HG02759 (cell line): ENCODE measurements around the gene ZNF805.
"Not testable (repeated sequence)": the region's sequence is repeated elsewhere in the genome, so short reads cannot be mapped to it uniquely, and the experiment has no call there.

Experiments used
- ATAC-seq: cut with Tn5 transposase; IDR thresholded peaks from one replicate; pipeline ENCODE4 v1.9.1; 2021; ENCODE audit warnings: mild to moderate bottlenecking, moderate library complexity; ENCODE audit not compliant: unreplicated experiment

Gene ZNF805

GRCh38 chr19:57240311-57241090, at the start of gene ZNF805:
Gene ZNF805 (plus strand): TSS chr19:57240632. CDS start chr19:57240892, 260 bp downstream.
- peak; percentile 97 for ATAC-seq

GRCh38 chr19:57191141-57192076, 49.0 kb upstream of the ZNF805 start, which contains the start of gene ZNF264:
Gene ZNF264 (plus strand): TSS chr19:57191500. CDS start chr19:57191914, 414 bp downstream.
- peak; percentile 94 for ATAC-seq

- no peak for ATAC-seq
Measured at GRCh38 chr19:57192077-57192420, 48.4 kb upstream of the ZNF805 start.

GRCh38 chr19:57192993-57193392, 47.4 kb upstream of the ZNF805 start:
- ATAC-seq: no peak

- not testable (repeated sequence) for ATAC-seq
Measured at GRCh38 chr19:57197874-57198273, 42.6 kb upstream of the ZNF805 start.

- ATAC-seq: no peak
Measured at GRCh38 chr19:57202160-57202559, 38.3 kb upstream of the ZNF805 start.

GRCh38 chr19:57210381-57210780, 30.1 kb upstream of the ZNF805 start:
- no peak for ATAC-seq

- ATAC-seq: no peak
Measured at GRCh38 chr19:57212109-57212508, 28.3 kb upstream of the ZNF805 start.

GRCh38 chr19:57227502-57227901, 12.9 kb upstream of the ZNF805 start:
- no peak for ATAC-seq

GRCh38 chr19:57231686-57232085, 8.7 kb upstream of the ZNF805 start:
- ATAC-seq: no peak

- no peak for ATAC-seq
Measured at GRCh38 chr19:57233207-57233606, 7.2 kb upstream of the ZNF805 start.

GRCh38 chr19:57239982-57240310, 486 bp upstream of the ZNF805 start:
- no peak for ATAC-seq

- no peak for ATAC-seq
Measured at GRCh38 chr19:57241176-57241575, 744 bp downstream of the ZNF805 start.

- no peak for ATAC-seq
Measured at GRCh38 chr19:57242821-57243220, 2.4 kb downstream of the ZNF805 start.

- no peak for ATAC-seq
Measured at GRCh38 chr19:57244513-57244912, 4.1 kb downstream of the ZNF805 start.

- no peak for ATAC-seq
Measured at GRCh38 chr19:57245066-57245465, 4.6 kb downstream of the ZNF805 start.

GRCh38 chr19:57245959-57246358, 5.5 kb downstream of the ZNF805 start:
- ATAC-seq: no peak

- no peak for ATAC-seq
Measured at GRCh38 chr19:57248646-57249045, 8.2 kb downstream of the ZNF805 start.

GRCh38 chr19:57249329-57249728, 8.9 kb downstream of the ZNF805 start:
- ATAC-seq: no peak

- ATAC-seq: not testable (repeated sequence)
Measured at GRCh38 chr19:57253767-57254166, 13.3 kb downstream of the ZNF805 start.

- no peak for ATAC-seq
Measured at GRCh38 chr19:57262044-57262443, 21.6 kb downstream of the ZNF805 start.

- ATAC-seq: no peak
Measured at GRCh38 chr19:57263244-57263741, 22.9 kb downstream of the ZNF805 start.
